Endothelial cell of umbilical vein (primary cell): ENCODE data around the gene SOX18.

ENCODE experiments used
- EZH2 ChIP-seq: IDR thresholded peaks from 2 replicates; pipeline ENCODE4 v1.6.1; 2012; ENCODE audit warnings: borderline replicate concordance, low read depth, mild to moderate bottlenecking, moderate library complexity, low read length, inconsistent platforms; ENCODE audit not compliant: severe bottlenecking
- FOS ChIP-seq: IDR thresholded peaks from 2 replicates; pipeline ENCODE4 v1.6.1; 2011; ENCODE audit warnings: mild to moderate bottlenecking, low read length, moderate library complexity, borderline replicate concordance; ENCODE audit not compliant: insufficient read depth
- GATA2 ChIP-seq: IDR thresholded peaks from 2 replicates; pipeline ENCODE4 v1.7.0; 2011; ENCODE audit warnings: low read depth, mild to moderate bottlenecking, moderate library complexity, mixed read lengths, low read length; ENCODE audit not compliant: insufficient read length, insufficient read depth
- JUN ChIP-seq: IDR thresholded peaks from 2 replicates; pipeline ENCODE4 v1.6.1; 2011; ENCODE audit warnings: borderline replicate concordance, low read depth; ENCODE audit not compliant: insufficient read length, insufficient read depth
- MYC ChIP-seq: IDR thresholded peaks from one replicate; pipeline ENCODE4 v1.6.1; 2011; ENCODE audit warnings: mild to moderate bottlenecking, low read depth, low read length
- POLR2A ChIP-seq: IDR thresholded peaks from 2 replicates; pipeline ENCODE4 v1.6.1; 2012; ENCODE audit warnings: low read depth, mild to moderate bottlenecking, control low read depth, low read length
- POLR2AphosphoS5 ChIP-seq: IDR thresholded peaks from 2 replicates; pipeline ENCODE4 v1.6.1; 2012; ENCODE audit warnings: low read depth, mild to moderate bottlenecking, control low read depth, low read length, moderate library complexity; ENCODE audit not compliant: insufficient read depth
- TF ChIP-seq, protein P1 (sequence below), 2 donors: IDR thresholded peaks; 1 replicate in 1 of 2; 2 replicates in 1 of 2; pipeline ENCODE4 v1.5.1; 2011; ENCODE audit warnings: low read length in 2 of 2, mild to moderate bottlenecking in 2 of 2, moderate library complexity in 2 of 2, control low read depth in 1 of 2, inconsistent platforms in 1 of 2, low read depth in 1 of 2; ENCODE audit not compliant: insufficient read depth in 1 of 2; ENCODE audit errors: extremely low read depth in 1 of 2
- TF ChIP-seq, protein P2 (sequence below): IDR thresholded peaks from 2 replicates; pipeline ENCODE4 v1.6.1; 2011; ENCODE audit not compliant: insufficient read depth, insufficient read length

DNA sequence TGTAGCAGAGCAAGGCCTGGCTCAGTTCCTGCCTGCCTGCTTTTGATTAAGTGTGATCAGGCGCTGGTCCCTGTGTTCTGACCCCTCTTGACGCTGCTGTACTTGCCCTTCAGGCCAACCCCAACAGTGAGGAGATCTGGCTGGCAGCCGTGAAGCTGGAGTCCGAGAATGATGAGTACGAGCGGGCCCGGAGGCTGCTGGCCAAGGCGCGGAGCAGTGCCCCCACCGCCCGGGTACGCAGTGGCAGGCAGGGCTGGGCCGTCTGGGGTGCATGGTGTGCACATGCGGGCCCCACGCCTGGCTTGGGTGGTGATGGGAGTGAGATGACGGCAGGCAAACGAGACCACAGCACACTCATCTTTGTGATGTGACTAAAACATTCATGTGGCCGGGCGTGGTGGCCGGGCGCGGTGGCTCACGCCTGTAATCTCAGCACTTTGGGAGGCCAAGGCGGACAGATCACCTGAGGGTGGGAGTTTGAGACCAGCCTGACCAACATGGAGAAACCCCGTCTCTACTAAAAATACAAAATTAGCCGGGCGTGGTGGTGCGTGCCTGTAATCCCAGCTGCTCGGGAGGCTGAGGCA is 23.5 kb downstream of the SOX18 start:
- TF ChIP-seq POLR2A: no peak
- TF ChIP-seq, protein P1, sequence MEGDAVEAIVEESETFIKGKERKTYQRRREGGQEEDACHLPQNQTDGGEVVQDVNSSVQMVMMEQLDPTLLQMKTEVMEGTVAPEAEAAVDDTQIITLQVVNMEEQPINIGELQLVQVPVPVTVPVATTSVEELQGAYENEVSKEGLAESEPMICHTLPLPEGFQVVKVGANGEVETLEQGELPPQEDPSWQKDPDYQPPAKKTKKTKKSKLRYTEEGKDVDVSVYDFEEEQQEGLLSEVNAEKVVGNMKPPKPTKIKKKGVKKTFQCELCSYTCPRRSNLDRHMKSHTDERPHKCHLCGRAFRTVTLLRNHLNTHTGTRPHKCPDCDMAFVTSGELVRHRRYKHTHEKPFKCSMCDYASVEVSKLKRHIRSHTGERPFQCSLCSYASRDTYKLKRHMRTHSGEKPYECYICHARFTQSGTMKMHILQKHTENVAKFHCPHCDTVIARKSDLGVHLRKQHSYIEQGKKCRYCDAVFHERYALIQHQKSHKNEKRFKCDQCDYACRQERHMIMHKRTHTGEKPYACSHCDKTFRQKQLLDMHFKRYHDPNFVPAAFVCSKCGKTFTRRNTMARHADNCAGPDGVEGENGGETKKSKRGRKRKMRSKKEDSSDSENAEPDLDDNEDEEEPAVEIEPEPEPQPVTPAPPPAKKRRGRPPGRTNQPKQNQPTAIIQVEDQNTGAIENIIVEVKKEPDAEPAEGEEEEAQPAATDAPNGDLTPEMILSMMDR (IDR thresholded peaks at IDR 0.05; ENCODE audit: extremely low read depth in 1 of 2, insufficient read depth in 1 of 2, low read depth in 1 of 2, low read length in 2 of 2): no peak
- no peak for TF ChIP-seq EZH2
- TF ChIP-seq, protein P2, sequence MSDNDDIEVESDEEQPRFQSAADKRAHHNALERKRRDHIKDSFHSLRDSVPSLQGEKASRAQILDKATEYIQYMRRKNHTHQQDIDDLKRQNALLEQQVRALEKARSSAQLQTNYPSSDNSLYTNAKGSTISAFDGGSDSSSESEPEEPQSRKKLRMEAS: no peak
- TF ChIP-seq POLR2AphosphoS5: no peak
- no peak for TF ChIP-seq JUN
- TF ChIP-seq GATA2: no peak
- TF ChIP-seq FOS: no peak
- TF ChIP-seq MYC: no peak
